HEK293 (cell line): ENCODE results near the gene CBLIF.
"Not testable (repeated sequence)": the region's sequence is repeated elsewhere in the genome, so short reads cannot be mapped to it uniquely, and the experiment has no call there.

Experiments used
- CTCF ChIA-PET: fragments of 350-600 bp; formaldehyde crosslinking; extraction: SDS; loops from one replicate; lab custom pipeline; 2021; ENCODE audit warnings: antibody characterized with exemption; lab: Yijun Ruan, JAX
- POLR2A ChIA-PET: fragments of 300-600 bp; formaldehyde crosslinking; extraction: SDS; loops from one replicate; lab custom pipeline; 2020; ENCODE audit warnings: antibody characterized with exemption, inconsistent platforms; lab: Yijun Ruan, JAX
- H3K27ac ChIP-seq: fragments of 200-500 bp; sonication (Bioruptor generic); 2 replicates; pipeline ENCODE4 v1.5.1; 2014; ENCODE audit warnings: low read depth, low read length, control low read depth, inconsistent platforms; ENCODE audit errors: extremely low read depth
- H3K36me3 ChIP-seq, 2 experiments: fragments of 200-500 bp in 1 of 2; sonication (Bioruptor generic) in 1 of 2; 1 replicate in 1 of 2; 2 replicates in 1 of 2; pipeline ENCODE4 v1.5.1; 2014 to 2017; ENCODE audit warnings: inconsistent platforms in 2 of 2, low read length in 2 of 2; ENCODE audit not compliant: control insufficient read depth in 2 of 2, insufficient read depth in 1 of 2
- H3K4me1 ChIP-seq: fragments of 200-500 bp; sonication (Bioruptor generic); 2 replicates; pipeline ENCODE4 v1.5.1; 2014; ENCODE audit warnings: mild to moderate bottlenecking, low read length, inconsistent platforms; ENCODE audit not compliant: control insufficient read depth, insufficient read depth
- H3K4me3 ChIP-seq: 2 replicates; pipeline ENCODE4 v1.5.1; 2011; ENCODE audit warnings: low read depth, mild to moderate bottlenecking, control low read depth, low read length, moderate library complexity
- H3K9me3 ChIP-seq: fragments of 200-500 bp; sonication (Bioruptor generic); 2 replicates; pipeline ENCODE4 v1.5.1; 2014; ENCODE audit warnings: low read depth, low read length, inconsistent platforms; ENCODE audit not compliant: control insufficient read depth, insufficient read depth
- GFI1B ChIP-seq: fragments of 450-650 bp; formaldehyde crosslinking; IDR thresholded peaks from 2 replicates; pipeline ENCODE4 v1.5.1; 2016; ENCODE audit warnings: missing biosample characterization, missing genetic modification characterization
- MEIS1 ChIP-seq: sonication (generic); formaldehyde crosslinking; IDR thresholded peaks from 2 replicates; pipeline ENCODE4 v1.8.1; 2022; ENCODE audit warnings: missing genetic modification reagents, mild to moderate bottlenecking, borderline replicate concordance
- TCF7L2 ChIP-seq: IDR thresholded peaks from 2 replicates; pipeline ENCODE4 v1.6.1; 2011; ENCODE audit warnings: low read depth, mild to moderate bottlenecking, inconsistent platforms, low read length, moderate library complexity, borderline replicate concordance
- YY1 ChIP-seq: fragments of 450-650 bp; formaldehyde crosslinking; IDR thresholded peaks from 2 replicates; pipeline ENCODE4 v1.5.1; 2018; ENCODE audit warnings: missing biosample characterization, missing genetic modification characterization
- ZBTB7A ChIP-seq: fragments of 450-650 bp; formaldehyde crosslinking; IDR thresholded peaks from 2 replicates; pipeline ENCODE4 v1.5.1; 2016; ENCODE audit warnings: low read depth, missing biosample characterization, missing genetic modification characterization
- ZNF138 ChIP-seq: fragments of 450-650 bp; formaldehyde crosslinking; IDR thresholded peaks from 2 replicates; pipeline ENCODE4 v1.5.1; 2016; ENCODE audit warnings: missing biosample characterization, missing genetic modification characterization, borderline replicate concordance
- ZNF24 ChIP-seq: fragments of 450-650 bp; formaldehyde crosslinking; IDR thresholded peaks from 2 replicates; pipeline ENCODE4 v1.5.1; 2016; ENCODE audit warnings: missing biosample characterization, missing genetic modification characterization
- ZNF274 ChIP-seq, 2 experiments: fragments of 200-500 bp in 1 of 2; fragments of 450-650 bp in 1 of 2; sonication (Bioruptor generic) in 1 of 2; formaldehyde crosslinking in 1 of 2; IDR thresholded peaks; 2 replicates each; pipeline versions ENCODE4 v1.5.1 to v1.6.1; 2014 to 2016; ENCODE audit warnings: borderline replicate concordance in 1 of 2, inconsistent platforms in 1 of 2, low read length in 1 of 2, missing biosample characterization in 1 of 2, missing genetic modification characterization in 1 of 2
- ZNF335 ChIP-seq: fragments of 450-650 bp; formaldehyde crosslinking; conservative IDR thresholded peaks from 2 replicates; pipeline ENCODE4 v1.5.1; 2016; ENCODE audit warnings: missing biosample characterization, missing genetic modification characterization
- ZNF530 ChIP-seq: fragments of 450-650 bp; formaldehyde crosslinking; IDR thresholded peaks from 2 replicates; pipeline ENCODE4 v1.5.1; 2016; ENCODE audit warnings: low read depth, missing biosample characterization, missing genetic modification characterization
- ZNF610 ChIP-seq: fragments of 450-650 bp; formaldehyde crosslinking; IDR thresholded peaks from 2 replicates; pipeline ENCODE4 v1.5.1; 2016; ENCODE audit warnings: missing biosample characterization, missing genetic modification characterization, borderline replicate concordance
- ZNF623 ChIP-seq: fragments of 450-650 bp; formaldehyde crosslinking; IDR thresholded peaks from 2 replicates; pipeline ENCODE4 v1.5.1; 2016; ENCODE audit warnings: missing biosample characterization, missing genetic modification characterization
- ZNF654 ChIP-seq: fragments of 450-650 bp; formaldehyde crosslinking; IDR thresholded peaks from 2 replicates; pipeline ENCODE4 v1.5.1; 2016; ENCODE audit warnings: low read depth, missing biosample characterization, missing genetic modification characterization
- ZNF664 ChIP-seq: fragments of 450-650 bp; formaldehyde crosslinking; IDR thresholded peaks from 2 replicates; pipeline ENCODE4 v1.5.1; 2016; ENCODE audit warnings: missing biosample characterization, missing genetic modification characterization
- ZNF768 ChIP-seq: fragments of 450-650 bp; formaldehyde crosslinking; IDR thresholded peaks from 2 replicates; pipeline ENCODE4 v1.5.1; 2018; ENCODE audit warnings: missing biosample characterization, mild to moderate bottlenecking, missing genetic modification characterization
- ZXDB ChIP-seq: fragments of 450-650 bp; formaldehyde crosslinking; IDR thresholded peaks from 2 replicates; pipeline ENCODE4 v1.5.1; 2016; ENCODE audit warnings: missing biosample characterization, missing genetic modification characterization
- TF ChIP-seq, protein P1 (sequence below): fragments of 450-650 bp; formaldehyde crosslinking; IDR thresholded peaks from 2 replicates; pipeline ENCODE4 v1.5.1; 2016; ENCODE audit warnings: missing biosample characterization, missing genetic modification characterization
- TF ChIP-seq, protein P2 (sequence below): fragments of 450-650 bp; formaldehyde crosslinking; IDR thresholded peaks from 2 replicates; pipeline ENCODE4 v1.5.1; 2016; ENCODE audit warnings: missing biosample characterization, missing genetic modification characterization
- TF ChIP-seq, protein P3 (sequence below): fragments of 450-650 bp; formaldehyde crosslinking; IDR thresholded peaks from 2 replicates; pipeline ENCODE4 v1.5.1; 2016; ENCODE audit warnings: missing biosample characterization, missing genetic modification characterization

CBLIF gene

DNA sequence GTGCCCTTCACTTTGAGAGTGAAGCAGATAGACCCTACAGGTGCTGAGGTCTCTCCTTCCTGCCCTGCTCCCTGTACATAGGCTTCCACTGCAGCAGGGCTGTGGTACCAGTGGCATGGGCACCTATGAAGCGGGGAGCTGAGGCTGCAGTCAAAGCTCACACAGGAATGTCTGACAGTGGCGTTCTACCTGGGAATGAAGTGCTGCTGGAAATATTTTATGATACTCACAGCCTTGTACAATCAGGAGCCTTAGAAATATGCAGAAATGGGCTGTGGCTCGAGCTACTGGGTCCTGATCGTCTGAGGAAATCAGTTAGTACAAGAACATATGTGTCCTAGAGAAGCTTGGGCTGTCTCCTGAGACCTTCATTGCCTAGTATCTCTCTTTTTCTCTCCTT, 59.5 kb downstream of the CBLIF start:
- Histone ChIP-seq H3K36me3 (peaks cover 0 to 50% of the 10 kb centered on the region in 2 experiments; a peak in 1 of 3 replicates), H3K4me3 (no peak overlapping the region), H3K27ac (no peak overlapping the region), H3K4me1 (no peaks in the 10 kb centered on the region), H3K9me3 (no peaks in the 10 kb centered on the region)
- no peak for TF ChIP-seq ZNF274 (IDR thresholded peaks at IDR 0.05; ENCODE audit: low read length)
- TF ChIP-seq ZNF274 (tag by site-specific recombination; IDR thresholded peaks at IDR 0.05; ENCODE audit: borderline replicate concordance), result no peak
- CTCF ChIA-PET, result interaction anchor here (1.0 to 1.9 kb wide), 3 partner anchors 16 to 105 kb away, joined by 3 to 10 read pairs (median 6); partner anchors contain the start of gene STX3
- POLR2A ChIA-PET, result interaction anchor here (0.5 to 3.3 kb wide), 4 partner anchors 25 to 1369 kb away, joined by 3 to 18 read pairs (median 4); partner anchors contain the start of genes MRPL16 and STX3

DNA sequence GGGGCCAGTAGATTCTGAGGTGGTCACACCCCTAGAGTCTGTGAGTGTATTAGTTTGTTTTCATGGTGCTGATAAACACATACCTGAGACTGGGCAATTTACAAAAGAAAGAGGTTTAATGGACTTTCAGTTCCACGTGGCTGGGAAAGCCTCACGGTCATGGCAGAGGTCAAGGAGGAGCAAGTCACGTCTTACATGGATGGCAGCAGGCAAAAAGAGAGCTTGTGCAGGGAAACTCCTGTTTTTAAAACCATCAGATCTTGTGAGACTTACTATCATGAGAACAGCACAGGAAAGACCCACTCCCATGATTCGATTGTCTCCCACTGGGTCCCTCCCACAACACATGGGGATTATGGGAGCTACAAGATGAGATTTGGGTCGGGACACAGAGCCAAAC, 60.9 kb downstream of the CBLIF start:
- ChIA-PET CTCF (interaction anchor here (0.6 to 1.5 kb wide), 2 partner anchors 17 to 1394 kb away, joined by 3 to 6 read pairs; no protein-coding TSS in a partner anchor), POLR2A (interaction anchor here (0.8 to 3.3 kb wide), 2 partner anchors 29 to 169 kb away, joined by 3 to 18 read pairs; partner anchors contain the start of genes OSBP and STX3)
- H3K9me3 ChIP-seq, H3K4me1 ChIP-seq, H3K4me3 ChIP-seq, H3K27ac ChIP-seq: not testable (repeated sequence)
- peaks cover 0 to 45% of the 10 kb centered on the region in 2 experiments; a peak in 2 of 3 replicates for H3K36me3 ChIP-seq

DNA sequence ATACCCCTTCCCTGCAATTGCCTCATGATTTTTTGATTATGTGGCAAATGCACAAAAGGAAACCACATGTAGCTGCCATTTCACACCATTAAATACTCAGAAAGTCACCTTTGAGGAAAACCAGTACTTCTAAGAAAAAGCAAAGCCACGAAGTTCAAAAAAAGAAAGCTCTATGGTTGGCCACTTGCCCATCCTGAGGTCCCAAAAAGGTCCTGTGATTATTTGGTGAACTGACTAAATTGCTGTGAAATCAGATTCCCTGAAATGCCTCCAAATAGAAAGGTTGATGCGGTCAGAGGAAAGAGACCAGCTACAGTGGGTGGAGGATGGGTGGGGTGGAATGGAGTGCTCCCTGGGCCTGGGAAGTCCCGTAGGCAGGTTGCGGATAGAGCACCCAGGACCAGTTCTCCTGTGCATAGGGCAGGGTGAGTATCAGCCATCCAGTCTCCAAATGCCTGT, 61.6 kb downstream of the CBLIF start:
- Histone ChIP-seq H3K27ac (no peak overlapping the region), H3K36me3 (peaks cover 0 to 43% of the 10 kb centered on the region in 2 experiments; a peak in 2 of 3 replicates), H3K4me3 (no peak overlapping the region), H3K4me1 (no peaks in the 10 kb centered on the region), H3K9me3 (no peaks in the 10 kb centered on the region)
- TF ChIP-seq ZNF335 (tag by site-specific recombination) (no peak), ZNF24 (tag by site-specific recombination) (no peak), ZBTB7A (tag by site-specific recombination) (no peak), ZNF530 (tag by site-specific recombination) (no peak), ZNF610 (tag by site-specific recombination) (no peak), ZXDB (tag by site-specific recombination) (no peak), TCF7L2 (no peak), ZNF138 (tag by site-specific recombination) (no peak), YY1 (no peak), ZNF768 (tag by site-specific recombination) (no peak), ZNF664 (tag by site-specific recombination) (no peak), ZNF623 (tag by site-specific recombination) (no peak), GFI1B (tag by site-specific recombination) (no peak), MEIS1 (no peak), ZNF654 (tag by site-specific recombination) (no peak)
- TF ChIP-seq, protein P1, sequence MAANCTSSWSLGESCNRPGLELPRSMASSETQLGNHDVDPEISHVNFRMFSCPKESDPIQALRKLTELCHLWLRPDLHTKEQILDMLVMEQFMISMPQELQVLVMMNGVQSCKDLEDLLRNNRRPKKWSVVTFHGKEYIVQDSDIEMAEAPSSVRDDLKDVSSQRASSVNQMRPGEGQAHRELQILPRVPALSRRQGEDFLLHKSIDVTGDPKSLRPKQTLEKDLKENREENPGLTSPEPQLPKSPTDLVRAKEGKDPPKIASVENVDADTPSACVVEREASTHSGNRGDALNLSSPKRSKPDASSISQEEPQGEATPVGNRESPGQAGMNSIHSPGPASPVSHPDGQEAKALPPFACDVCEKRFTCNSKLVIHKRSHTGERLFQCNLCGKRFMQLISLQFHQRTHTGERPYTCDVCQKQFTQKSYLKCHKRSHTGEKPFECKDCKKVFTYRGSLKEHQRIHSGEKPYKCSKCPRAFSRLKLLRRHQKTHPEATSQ (tag by site-specific recombination), result no peak
- TF ChIP-seq, protein P2, sequence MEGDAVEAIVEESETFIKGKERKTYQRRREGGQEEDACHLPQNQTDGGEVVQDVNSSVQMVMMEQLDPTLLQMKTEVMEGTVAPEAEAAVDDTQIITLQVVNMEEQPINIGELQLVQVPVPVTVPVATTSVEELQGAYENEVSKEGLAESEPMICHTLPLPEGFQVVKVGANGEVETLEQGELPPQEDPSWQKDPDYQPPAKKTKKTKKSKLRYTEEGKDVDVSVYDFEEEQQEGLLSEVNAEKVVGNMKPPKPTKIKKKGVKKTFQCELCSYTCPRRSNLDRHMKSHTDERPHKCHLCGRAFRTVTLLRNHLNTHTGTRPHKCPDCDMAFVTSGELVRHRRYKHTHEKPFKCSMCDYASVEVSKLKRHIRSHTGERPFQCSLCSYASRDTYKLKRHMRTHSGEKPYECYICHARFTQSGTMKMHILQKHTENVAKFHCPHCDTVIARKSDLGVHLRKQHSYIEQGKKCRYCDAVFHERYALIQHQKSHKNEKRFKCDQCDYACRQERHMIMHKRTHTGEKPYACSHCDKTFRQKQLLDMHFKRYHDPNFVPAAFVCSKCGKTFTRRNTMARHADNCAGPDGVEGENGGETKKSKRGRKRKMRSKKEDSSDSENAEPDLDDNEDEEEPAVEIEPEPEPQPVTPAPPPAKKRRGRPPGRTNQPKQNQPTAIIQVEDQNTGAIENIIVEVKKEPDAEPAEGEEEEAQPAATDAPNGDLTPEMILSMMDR (tag by site-specific recombination), result no peak
- TF ChIP-seq, protein P3, sequence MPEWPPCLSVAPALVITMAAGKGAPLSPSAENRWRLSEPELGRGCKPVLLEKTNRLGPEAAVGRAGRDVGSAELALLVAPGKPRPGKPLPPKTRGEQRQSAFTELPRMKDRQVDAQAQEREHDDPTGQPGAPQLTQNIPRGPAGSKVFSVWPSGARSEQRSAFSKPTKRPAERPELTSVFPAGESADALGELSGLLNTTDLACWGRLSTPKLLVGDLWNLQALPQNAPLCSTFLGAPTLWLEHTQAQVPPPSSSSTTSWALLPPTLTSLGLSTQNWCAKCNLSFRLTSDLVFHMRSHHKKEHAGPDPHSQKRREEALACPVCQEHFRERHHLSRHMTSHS (tag by site-specific recombination), result no peak
- ChIA-PET POLR2A (no interaction called here), CTCF (interaction anchor here (0.7 kb wide), 1 partner anchor 28 kb away, joined by 3 read pairs; no protein-coding TSS in a partner anchor)
